ENCODE data around the gene MOB1B. TPM values are rescaled to one million over a fixed set of nuclear protein-coding genes. Genes with fewer than 3 reads are reported as not detected.

The MOB1B gene
- total and polyA plus RNA-seq, 2 of the 13 experiments (the other 11 are each of a cell fraction or from before 2014, with no cell fraction given), result 3.9 to 4.0 TPM

DNA sequence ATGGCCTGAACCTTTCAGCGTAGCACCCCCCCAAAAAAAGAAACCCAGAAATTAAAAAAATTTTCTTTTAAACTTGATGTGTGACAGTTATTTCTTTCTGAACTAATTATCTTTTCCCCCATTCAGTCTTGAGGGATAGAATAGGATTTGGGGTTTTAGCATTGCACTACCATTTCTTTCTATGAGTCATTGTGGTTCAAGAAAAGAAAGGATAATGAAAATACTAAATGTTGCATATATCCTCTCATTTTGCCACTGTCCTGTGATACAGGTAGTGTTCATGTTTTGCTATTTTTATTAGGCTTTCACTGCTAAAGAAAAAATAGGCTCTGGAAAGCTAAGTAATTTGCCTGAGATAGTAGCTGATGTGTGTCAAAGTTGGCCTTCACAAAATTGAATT is 51.9 kb downstream of the MOB1B start:
- no peak overlapping the region for H3K27ac ChIP-seq (ENCODE audit: extremely low read length, insufficient read depth, low read length)
- intact Hi-C loops (cut with micrococcal nuclease; ENCODE audit: unreplicated experiment) (no loop called here), in situ Hi-C loops (cut with HindIII; ENCODE audit: extremely low pct_ligation_motif_present, low pct_unique_long_range_greater_than_20kb) (no loop called here)
- no peak for TF ChIP-seq ZNF720 (CRISPR knock-in tag; IDR thresholded peaks at IDR 0.05)
- TF ChIP-seq MATR3 (CRISPR knock-in tag; IDR thresholded peaks at IDR 0.05), result no peak
- TF ChIP-seq TOE1 (CRISPR knock-in tag; IDR thresholded peaks at IDR 0.05), result no peak
- TF ChIP-seq, protein P1, sequence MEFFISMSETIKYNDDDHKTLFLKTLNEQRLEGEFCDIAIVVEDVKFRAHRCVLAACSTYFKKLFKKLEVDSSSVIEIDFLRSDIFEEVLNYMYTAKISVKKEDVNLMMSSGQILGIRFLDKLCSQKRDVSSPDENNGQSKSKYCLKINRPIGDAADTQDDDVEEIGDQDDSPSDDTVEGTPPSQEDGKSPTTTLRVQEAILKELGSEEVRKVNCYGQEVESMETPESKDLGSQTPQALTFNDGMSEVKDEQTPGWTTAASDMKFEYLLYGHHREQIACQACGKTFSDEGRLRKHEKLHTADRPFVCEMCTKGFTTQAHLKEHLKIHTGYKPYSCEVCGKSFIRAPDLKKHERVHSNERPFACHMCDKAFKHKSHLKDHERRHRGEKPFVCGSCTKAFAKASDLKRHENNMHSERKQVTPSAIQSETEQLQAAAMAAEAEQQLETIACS (CRISPR knock-in tag; IDR thresholded peaks at IDR 0.05), result no peak
- no peak for TF ChIP-seq ZNF589 (CRISPR knock-in tag; conservative IDR thresholded peaks at IDR 0.05)
- TF ChIP-seq TBX3 (IDR thresholded peaks at IDR 0.05; ENCODE audit: borderline replicate concordance), result no peak
- no peak for TF ChIP-seq CBX5 (CRISPR knock-in tag; IDR thresholded peaks at IDR 0.05; ENCODE audit: borderline replicate concordance)
- TF ChIP-seq ZNF713 (CRISPR knock-in tag; IDR thresholded peaks at IDR 0.05), result no peak
- TF ChIP-seq ZNF816 (CRISPR knock-in tag; IDR thresholded peaks at IDR 0.05; ENCODE audit: borderline replicate concordance), result no peak
- TF ChIP-seq HOXA5 (CRISPR knock-in tag; IDR thresholded peaks at IDR 0.05), result no peak
- TF ChIP-seq, protein P2, sequence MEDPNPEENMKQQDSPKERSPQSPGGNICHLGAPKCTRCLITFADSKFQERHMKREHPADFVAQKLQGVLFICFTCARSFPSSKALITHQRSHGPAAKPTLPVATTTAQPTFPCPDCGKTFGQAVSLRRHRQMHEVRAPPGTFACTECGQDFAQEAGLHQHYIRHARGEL (CRISPR knock-in tag; IDR thresholded peaks at IDR 0.05), result no peak
- no peak for TF ChIP-seq ZNF326 (CRISPR knock-in tag; IDR thresholded peaks at IDR 0.05; ENCODE audit: borderline replicate concordance)
- no peak for TF ChIP-seq RNF2 (conservative IDR thresholded peaks at IDR 0.05; ENCODE audit: low read depth)
- no peak for TF ChIP-seq IRF2 (CRISPR knock-in tag; IDR thresholded peaks at IDR 0.05)
- no peak for TF ChIP-seq ZNF441 (CRISPR knock-in tag; IDR thresholded peaks at IDR 0.05; ENCODE audit: borderline replicate concordance)
- no peak for TF ChIP-seq ZFP37 (CRISPR knock-in tag; IDR thresholded peaks at IDR 0.05; ENCODE audit: borderline replicate concordance)
- no peak for TF ChIP-seq SNRNP70 (IDR thresholded peaks at IDR 0.05; ENCODE audit: low read depth, low read length)
- TF ChIP-seq ZNF317 (CRISPR knock-in tag; IDR thresholded peaks at IDR 0.05), result no peak
- no peak for TF ChIP-seq PHF5A (CRISPR knock-in tag; IDR thresholded peaks at IDR 0.05; ENCODE audit: low read depth, unreplicated experiment)
- no peak for ATAC-seq
- FAIRE-seq, result no peak
- peaks cover 0 to 3% of the 10 kb centered on the region in 2 experiments; a peak in 1 of 5 replicates for H3K36me3 ChIP-seq (replicated peaks in 1 of 2; ENCODE audit: control insufficient read depth in 1 of 2, insufficient read depth in 2 of 2, low read length in 2 of 2)
- no TSS peak for BruUV-seq (replicated peaks)
- 94% methylated on average over 1 of the region's 1 CpG for WGBS (ENCODE audit: low lambda C conversion rate)
- H3K4me1 ChIP-seq (ENCODE audit: insufficient read depth, low read length), result peaks cover 5% of the 10 kb centered on the region; the same call in 1 of the 2 replicates
- H3K4me2 ChIP-seq (ENCODE audit: low read depth, low read length), result no peak overlapping the region
- no peak overlapping the region for H2AFZ ChIP-seq (ENCODE audit: low read length)
- ChIA-PET POLR2A (no interaction called here), CTCF (ENCODE audit: low intra/inter-chr PET ratio, low total read pairs) (no interaction called here)
- DNase-seq (ENCODE audit: low spot score), result no peak
- no peaks in the 10 kb centered on the region for H3K79me2 ChIP-seq (ENCODE audit: insufficient read depth, low read length)
- no peaks in the 10 kb centered on the region for H3K9me3 ChIP-seq (ENCODE audit: low read length)
- H4K20me1 ChIP-seq (ENCODE audit: insufficient read depth, low read length), result no peaks in the 10 kb centered on the region; the same call in 1 of the 2 replicates
- H3K4me3 ChIP-seq (replicated peaks in 1 of 3; ENCODE audit: insufficient read depth in 1 of 3, low read depth in 2 of 3, low read length in 3 of 3), result no peak overlapping the region
- no peaks in the 10 kb centered on the region for H3K27me3 ChIP-seq (ENCODE audit: control insufficient read depth in 1 of 2, insufficient read depth in 2 of 2, low read length in 2 of 2)
- H3K9ac ChIP-seq (ENCODE audit: insufficient read depth, low read depth, low read length), result no peak overlapping the region
